NK-92 treated with Interleukin-12 subunit alpha and Interleukin-12 subunit beta, amount 100 ng/mL, for 24 hours (cell line): Measurements from ENCODE around the gene SCRN1.
A peak's percentile ranks its signal among the peaks of the same experiment; 100 is the strongest.
"Not testable (repeated sequence)": the region's sequence is repeated elsewhere in the genome, so short reads cannot be mapped to it uniquely, and the experiment has no call there.

Source experiments
- DNase-seq: peaks from one replicate; lab custom pipeline; 2025; lab: John Stamatoyannopoulos, UW

The SCRN1 gene

DNA sequence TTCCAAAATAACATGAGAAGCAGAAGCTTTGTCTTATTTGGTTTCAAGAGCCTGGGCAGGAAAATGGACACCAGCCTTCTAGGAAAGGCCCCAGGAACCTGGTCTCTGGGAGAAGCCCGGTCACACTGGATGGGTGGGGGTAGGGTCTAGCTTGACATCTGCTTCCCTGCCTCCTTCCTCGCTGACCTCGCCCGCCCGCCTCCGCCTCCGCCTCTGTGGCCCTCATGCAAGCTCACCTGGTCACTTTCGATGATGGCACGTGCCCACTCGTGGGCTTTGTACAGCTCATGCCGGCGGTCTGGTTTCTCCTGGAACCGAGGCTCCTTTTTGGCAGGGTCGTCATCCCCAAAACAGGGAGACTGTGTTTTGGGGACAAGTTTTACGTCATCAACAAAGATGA is 63.4 kb downstream of the SCRN1 start:
- DNase-seq: no peak

DNA sequence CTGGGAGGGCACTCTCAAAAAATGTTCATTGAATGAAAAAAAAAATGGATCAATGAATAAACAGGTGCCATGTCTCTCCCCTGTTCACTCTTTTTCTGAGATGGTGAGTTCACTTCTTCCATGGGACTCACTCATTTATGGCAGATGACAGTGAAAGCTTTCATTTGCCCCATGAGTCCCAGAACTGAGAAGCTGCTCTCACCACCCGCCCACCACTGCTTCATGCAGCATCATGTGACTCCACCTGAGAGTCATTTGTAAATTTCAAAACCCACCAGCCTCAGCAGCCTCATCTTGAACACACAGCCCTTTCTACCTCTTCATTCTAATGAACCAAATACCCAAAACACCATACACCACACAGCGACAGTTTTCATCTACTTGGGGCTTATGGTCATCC is 64.9 kb downstream of the SCRN1 start:
- no peak for DNase-seq

DNA sequence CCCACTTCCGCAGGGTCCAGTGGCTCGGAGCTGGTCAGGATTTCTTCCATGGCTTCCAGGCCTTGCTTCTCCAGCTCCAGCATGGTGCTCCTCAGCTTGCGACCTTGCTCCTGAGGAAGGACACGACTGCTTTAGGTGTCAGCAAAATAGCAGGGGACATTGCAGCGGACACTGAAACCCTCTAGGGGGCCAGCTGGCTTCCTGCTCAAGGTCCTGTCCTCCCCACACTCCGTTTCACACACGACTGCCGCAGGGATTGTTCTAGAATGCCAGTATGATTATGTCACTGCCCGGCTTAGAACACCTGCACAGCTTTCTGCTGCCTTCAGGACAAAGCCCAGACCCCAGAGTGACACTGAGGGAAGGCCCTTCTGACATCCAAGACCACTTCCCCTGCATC is 65.6 kb downstream of the SCRN1 start:
- DNase-seq: no peak

DNA sequence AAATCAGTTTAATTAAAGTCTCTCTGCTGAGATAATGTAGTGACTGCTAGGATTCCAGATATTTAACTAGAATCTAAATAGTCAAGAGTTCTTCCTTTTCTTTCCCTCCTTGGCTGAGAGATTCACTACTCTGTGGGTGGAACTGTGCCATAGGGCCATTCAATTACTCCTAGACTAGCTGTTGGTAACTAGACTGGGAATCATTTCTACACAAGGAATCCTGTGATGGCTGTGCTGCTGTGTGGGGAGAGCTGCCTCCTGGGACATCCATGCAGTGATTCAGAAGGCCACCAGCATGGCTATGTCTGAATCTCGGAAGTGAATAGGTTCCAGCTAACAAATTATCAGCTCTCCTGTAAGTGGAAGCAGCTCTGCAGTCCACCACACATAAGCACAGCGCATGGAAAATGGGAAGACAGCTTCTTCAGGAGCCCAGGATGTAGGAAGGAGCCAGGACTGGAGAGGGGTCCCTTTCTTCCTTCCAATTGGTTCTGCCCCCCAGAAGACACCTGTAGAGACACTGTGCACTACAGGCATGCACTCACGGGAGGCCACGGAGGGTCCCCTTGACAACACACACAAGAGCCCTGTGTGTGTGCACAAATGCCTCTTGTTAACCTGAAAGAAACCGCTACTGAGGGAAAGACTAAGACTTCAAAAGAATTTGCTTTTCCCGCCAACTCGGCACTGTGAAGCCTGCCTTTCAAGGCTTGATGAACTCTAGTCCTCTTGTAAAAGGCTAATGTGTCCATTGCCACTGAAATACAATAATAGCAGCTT is 66.5 kb downstream of the SCRN1 start:
- no peak for DNase-seq

DNA sequence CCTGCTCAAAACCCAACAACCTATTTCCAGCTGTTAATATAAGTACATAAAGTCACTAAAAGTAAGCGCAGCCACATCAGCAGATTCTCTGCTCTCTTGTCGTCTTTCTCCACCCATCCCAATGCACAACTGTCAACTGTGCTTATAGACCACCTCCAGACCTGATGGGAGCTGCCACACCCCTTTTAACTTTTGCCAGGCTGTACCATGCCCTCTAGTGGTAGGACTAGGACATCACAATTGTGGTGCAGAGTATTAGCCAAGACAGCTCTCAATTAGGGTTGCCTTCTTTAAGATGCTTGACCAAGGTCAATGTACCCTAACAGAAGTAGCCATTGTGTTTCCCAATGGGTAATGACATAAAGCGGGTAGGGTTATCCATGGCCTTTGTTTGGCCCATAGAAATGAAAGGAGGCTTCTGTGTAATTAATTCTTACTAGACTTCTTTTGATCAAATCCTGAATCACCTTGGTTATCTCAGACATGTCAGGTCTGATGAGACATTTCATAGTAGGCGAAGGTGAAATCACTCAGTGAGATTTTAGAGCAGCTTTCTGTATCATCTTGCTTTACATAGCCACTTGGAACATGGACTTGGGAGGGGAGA is 68.1 kb downstream of the SCRN1 start:
- DNase-seq: peak; percentile 5

DNA sequence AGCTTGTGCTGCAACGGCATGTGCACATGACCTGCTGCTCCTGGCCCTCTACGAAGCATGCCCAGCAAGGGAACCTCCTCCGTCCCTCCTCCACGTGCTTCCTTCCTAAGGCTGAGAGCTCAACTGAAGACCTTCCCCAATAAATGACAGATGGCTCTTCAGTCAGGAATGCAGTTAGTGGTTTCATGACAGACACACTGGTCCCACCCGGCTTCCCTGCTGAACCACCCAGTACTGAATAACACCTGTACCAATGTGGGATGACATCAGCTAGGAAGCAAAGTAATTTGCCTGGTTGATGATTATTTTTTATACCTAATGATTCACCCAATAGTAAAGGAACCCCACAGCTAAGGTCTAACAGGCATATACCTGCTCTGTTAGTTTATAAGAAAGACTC is 69.1 kb downstream of the SCRN1 start:
- no peak for DNase-seq

DNA sequence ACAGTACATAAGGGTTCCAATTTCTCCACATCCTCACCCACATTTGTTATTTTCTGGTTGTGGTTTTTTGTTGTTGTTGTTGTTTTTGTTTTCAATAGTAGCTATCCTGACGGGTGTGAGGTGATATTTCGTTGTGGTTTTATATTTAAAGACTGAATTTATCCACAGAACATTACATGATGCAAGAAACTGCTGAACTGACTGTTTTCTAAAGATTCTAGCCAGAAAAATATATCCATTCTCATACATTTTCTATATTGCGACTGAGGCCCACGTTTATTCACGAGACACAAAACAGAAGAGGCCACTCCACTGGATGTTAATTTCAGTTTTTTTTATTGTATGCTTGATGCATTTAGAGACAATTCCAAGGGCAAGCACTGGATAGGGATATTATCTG is 69.8 kb downstream of the SCRN1 start:
- DNase-seq: no peak

DNA sequence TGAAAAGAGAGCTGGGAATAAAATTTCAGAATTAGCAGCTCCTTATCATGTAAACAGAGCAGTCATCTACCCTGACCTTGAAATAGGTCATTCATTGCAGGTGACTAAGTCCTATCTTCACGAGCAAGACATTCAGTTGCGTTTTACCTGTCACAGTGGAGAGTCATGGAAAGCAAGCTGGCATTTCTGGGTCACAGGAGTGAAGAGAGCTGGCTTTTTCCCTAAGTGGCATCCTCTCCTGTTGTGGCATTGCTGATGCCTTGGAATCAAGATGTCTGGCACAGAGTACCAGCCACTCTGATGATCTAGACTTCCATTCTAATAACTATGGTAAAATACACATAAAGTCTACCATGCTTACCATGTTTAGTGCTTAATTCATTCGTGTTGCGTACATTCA is 70.8 kb downstream of the SCRN1 start:
- no peak for DNase-seq

DNA sequence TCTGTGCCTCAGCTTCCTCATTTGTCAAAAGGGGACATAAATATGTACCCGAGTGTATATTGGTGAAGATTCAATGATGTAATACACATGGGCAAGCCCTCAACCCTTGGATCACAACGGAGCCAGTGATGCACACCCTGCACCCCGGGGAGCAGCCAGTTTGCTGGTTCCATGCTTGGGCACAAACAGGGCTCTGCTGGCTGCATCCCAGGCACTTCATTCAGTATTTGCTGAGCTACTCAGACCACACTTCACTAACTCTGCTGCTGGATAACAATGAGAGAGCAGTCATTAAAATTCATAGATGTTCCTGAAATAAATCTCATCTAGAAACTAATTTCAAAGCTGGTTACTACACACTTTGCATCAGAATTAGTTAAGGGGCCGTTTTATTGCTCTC is 72.0 kb downstream of the SCRN1 start:
- DNase-seq: no peak

DNA sequence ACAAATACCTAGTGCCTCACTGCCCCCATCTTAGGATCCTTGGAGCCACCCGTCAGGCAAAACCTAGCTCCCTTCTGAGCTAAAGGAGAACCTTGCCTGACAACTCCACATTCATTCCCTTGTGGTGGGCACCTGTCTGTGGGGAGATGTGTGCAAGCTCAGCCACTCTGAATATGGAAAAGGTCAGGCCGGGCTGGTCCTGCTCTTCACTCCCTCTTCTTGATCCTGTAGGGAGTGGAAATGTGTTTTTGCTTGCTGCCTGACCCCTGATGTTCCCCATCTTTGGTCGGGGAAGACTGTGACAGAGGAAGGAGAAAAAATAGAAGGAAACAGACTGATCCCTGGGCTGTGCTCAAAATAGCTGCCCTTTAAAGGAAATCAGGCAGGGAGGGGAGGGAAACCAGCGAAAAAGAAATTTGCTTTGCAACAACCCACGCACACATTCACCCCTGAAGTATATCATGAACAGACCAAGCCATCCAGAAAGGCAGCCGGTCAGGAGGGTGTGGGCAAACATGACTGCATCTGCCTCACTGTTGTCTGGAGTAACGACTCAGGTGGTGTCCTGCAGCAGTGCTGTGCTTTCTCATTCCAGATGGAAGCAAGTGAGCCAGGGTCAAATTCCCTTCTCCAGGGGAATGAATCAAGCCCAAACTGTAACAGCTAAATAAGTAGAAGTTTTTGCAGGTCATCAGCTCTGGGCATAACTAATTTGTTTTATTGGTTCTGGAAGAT is 74.0 kb downstream of the SCRN1 start:
- no peak for DNase-seq

DNA sequence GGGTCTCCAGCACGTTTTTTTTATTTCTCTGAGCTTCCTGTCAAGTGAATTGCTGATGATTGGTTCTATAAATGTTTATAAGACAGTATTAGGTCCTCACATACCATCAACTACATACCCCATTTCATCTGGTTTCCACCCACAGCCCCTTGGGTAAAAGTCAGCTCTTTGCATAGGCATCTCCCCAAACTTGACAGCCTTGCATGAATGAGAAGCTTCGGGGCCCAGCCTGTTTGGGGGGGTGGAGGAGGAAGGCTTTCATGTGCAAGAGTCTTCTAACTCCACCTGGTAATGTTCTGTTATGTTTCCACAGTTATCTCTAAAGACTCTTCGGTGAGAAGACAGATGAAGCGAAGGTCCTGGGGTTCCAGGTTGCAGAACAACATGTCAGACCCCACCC is 75.4 kb downstream of the SCRN1 start:
- no peak for DNase-seq

DNA sequence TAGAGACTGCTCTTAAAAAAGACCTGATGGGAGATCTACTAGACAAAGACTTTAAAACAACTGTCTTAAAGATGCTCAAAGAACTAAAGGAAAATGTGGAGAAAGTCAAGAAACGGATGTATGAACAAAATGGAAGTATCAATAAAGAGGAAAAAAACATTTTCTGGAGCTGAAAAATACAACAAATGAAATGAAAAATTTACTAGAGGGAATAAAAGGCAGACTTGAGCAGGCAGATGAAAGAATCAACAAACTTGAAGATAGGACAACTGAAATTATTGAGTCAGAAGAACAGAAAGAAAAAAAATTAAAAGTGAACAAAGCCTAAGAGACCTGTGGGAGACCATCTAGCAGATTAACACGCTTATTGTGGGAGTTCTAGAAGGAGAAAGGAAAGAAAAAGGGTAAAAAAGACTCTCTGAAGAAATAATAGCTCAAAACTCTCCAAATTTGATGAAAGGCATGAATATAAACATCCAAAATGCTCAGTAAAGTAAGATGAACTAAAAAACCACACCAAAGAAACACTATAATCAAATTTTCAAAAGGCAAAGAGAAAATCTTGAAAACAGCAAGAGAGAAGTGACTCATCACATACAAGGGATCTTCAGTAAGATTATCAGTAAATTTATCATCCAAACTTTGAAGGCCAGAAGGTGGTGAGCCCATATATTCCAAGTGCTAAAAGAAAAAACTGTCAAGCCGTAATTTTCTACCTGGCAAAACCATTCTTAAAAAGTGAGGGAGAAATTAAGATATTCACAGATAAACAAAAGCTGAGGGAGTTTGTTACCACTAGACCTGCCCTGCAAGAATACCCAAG is 83.2 kb downstream of the SCRN1 start:
- no peak for DNase-seq

DNA sequence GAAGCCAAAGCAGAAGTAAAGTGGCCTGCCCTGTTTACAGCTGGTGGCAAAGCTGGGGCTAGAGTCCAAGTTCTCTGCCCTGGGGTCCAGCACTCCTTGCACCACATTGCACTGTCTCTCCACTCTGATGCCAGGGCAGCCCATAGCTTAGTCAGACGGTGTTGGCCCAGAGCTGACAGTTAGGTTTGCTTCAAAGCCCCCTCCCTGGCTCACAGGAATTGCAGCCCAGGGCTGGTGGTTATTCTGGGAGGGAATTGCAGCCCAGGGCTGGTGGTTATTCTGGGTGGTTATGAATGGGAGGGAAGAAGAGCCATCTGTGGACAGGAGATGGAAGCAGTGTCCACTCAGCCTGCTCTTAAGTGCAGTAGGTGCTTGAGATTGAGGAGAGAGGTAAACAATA is 88.9 kb downstream of the SCRN1 start:
- DNase-seq: no peak

DNA sequence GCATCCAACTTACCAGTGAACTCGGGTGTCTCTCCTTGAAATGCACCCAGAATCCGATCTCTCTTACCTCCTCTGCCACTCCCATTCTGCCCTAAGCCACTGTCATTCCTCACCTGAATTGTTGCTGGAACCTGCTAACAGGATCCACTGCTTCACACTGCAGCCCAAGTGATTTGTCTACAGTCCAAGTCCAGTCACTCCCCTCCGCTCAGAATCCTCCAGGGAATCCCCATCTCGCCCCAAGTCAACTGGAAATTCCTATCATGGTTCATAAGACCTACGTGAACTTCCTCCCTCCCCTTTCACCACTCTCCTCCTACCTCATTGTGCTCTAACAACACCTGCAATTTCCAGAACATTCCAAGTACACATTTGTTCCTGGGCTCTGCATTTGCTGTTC is 91.3 kb downstream of the SCRN1 start:
- no peak for DNase-seq

DNA sequence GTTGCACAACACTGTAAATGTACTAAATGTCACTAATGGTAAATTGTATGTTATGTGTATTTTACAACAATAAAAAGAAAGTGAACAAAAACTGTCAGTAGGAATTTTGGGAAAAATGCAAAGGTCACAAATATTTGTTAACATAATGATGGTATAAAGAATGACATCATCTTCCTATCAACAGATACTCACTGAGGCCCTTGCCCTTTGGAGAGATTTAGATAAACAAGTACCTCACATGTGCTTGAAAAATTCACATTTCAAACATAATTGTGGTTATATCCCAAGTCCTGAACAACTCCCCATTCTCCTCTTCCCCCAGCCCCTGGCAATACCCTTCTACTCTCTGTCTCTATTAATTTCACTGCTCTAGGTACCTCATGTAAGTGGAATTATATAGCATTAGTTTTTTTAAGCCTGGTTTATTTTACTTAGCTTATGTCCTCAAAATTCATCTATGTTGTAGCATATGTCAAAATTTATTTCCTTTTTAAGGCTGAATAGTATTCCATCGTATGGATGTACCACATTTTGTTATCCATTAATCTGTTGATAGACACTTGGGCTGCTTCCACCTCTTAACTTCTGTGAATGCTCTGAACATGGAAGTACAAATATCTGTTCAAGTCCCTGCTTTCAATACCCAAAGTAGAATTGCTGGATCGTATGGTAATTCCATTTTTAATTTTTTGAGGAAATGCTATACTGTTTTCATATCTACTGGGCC is 92.8 kb downstream of the SCRN1 start:
- no peak for DNase-seq

DNA sequence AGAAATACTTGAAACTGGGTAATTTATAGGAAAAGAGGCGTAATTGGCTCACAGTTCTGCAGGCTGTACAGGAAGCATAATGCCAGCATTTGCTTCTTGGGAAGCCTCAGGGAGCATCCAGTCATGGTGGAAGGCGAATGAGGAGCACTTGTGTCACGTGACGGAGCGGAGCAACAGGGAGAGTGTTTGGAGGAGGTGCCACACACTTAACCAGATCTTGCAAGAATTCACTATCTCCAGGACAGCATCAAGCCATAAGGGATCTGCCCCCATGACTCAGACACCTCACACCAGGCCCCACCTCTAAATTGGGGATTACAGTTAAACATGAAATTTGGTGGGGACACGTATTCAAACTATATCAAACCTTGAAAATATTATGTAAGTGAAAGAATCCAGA is 94.0 kb downstream of the SCRN1 start:
- DNase-seq: no peak

DNA sequence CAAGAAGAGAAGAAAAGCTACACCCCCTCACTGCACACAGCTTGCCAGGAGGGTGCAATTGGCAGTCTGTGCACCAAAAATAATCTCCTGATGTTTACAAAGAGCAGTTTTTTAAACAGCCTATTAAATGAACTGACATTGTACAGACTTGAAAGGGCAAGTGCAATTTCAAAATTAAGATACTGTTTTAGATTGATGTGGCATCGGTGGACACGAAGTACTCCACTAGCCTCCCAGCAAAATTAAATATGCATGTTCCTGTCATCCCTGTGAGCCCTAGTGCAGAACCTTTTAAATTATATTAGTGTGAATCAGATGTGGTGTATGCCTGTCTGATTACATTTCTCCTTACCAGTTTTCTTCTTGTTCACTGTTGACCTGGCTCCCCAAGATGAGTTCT is 95.3 kb downstream of the SCRN1 start:
- no peak for DNase-seq

DNA sequence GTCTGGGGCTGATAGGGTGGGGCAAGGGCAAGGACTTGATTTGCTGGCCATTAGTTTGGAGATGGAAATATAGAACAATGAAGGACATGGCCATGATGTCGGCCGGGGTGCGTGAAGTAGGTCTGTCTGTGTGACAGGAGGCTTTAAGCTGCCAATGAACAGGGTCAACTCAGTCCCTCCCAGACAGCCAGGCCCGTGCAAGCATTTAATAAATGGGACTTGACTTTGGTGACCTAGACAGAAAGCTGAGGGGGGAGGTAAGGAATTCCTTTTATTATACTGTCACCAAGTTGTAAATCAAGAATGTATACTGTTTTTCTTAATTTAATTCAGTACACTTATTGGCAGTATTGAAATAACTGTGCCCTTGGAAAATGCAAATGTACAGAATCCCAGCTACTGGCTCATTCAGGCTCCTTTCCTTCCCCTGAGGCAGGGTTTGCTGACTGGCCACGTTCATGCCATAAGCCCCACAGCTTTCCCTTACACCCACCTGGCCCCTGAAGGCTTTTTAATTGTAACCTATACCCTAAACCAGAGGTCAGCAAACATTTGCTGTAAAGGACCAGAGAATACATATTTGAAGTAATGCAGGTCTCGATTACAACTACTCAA is 96.1 kb downstream of the SCRN1 start:
- DNase-seq: no peak

DNA sequence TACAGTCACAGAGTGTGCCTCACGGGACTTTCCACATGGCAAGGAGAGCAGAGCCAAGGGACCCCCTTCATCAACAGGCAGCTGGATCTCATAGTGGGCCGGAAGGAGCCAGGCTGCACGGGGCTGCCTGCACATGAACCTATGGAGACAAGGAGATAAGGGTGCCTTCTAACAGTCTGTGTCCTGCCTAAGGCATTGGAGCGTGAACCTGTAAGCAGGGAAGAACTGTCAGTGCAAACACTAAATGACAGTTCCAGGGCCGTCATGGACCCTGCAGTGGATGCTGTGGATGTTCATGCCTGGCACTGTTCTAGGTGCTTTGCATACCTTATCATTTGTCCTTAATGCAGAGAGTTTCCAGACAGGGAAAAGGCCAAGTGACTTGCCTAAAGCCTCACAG is 97.4 kb downstream of the SCRN1 start:
- DNase-seq: no peak

DNA sequence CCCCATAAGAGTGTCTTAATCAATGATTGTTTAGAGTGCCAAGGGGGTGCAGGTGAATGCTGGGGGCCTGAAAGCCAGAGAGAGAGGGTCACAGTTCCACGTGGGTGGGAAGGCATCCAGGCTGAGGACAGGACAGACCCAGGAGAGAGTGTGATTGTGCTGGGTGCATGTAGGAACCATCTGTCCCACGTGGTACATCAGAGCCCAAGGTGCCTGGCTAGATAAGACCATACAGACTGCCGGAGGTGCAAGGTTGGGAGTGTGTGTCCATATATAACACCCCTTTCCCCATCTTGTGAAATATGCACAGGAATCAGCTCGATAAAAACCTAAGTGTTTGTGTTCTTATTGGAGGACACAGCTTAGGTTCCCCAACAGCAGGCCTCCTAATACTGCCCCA is 97.8 kb downstream of the SCRN1 start:
- DNase-seq: no peak

DNA sequence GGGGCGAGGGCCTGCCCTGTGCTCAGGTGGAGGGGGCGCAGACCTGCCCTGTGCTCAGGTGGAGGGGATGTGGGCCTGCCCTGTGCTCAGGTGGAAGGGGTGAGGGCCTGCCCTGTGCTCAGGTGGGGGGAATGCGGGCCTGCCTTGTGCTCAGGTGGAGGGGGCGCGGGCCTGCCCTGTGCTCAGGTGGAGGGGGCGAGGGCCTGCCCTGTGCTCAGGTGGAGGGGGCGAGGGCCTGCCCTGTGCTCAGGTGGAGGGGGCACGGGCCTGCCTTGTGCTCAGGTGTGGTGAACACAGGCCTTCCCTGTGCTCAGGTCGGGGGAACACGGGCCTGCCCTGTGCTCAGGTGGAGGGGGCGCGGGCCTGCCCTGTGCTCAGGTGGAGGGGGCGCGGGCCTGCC is 98.8 kb downstream of the SCRN1 start:
- not testable (repeated sequence) for DNase-seq
